Stomach (tissue), 9 donors: ENCODE measurements around the gene FGL2. TPM values are rescaled to one million over a fixed set of nuclear protein-coding genes. Genes with fewer than 3 reads are reported as not detected.
"Not testable (repeated sequence)": the region's sequence is repeated elsewhere in the genome, so short reads cannot be mapped to it uniquely, and the experiment has no call there.

Source experiments
- DNase-seq, 2 donors: peaks; one replicate each; pipeline versions ENCODE4 v3.0.0 to v3.0.0-alpha.2; 2013 to 2019
- H3K27ac ChIP-seq, 5 donors: fragments of 200-600 bp in 4 of 5; sonication (generic) in 4 of 5; one replicate each; pipeline ENCODE4 v1.5.1; 2013 to 2019; ENCODE audit warnings: mild to moderate bottlenecking in 1 of 5, moderate library complexity in 1 of 5
- H3K27me3 ChIP-seq, 3 donors: fragments of 200-600 bp; sonication (generic); one replicate each; pipeline ENCODE4 v1.5.1; 2017 to 2019; ENCODE audit warnings: mixed run types in 1 of 3
- H3K36me3 ChIP-seq, 4 donors: fragments of 200-600 bp; sonication (generic); 1 replicate in 3 of 4; 2 replicates in 1 of 4; pipeline ENCODE4 v1.5.1; 2016 to 2019
- H3K4me1 ChIP-seq, 4 donors: fragments of 200-600 bp; sonication (generic); one replicate each; pipeline ENCODE4 v1.5.1; 2016 to 2019
- H3K4me3 ChIP-seq, 4 donors: fragments of 200-600 bp; sonication (generic) in 3 of 4; one replicate each; pipeline ENCODE4 v1.5.1; 2016 to 2019; ENCODE audit warnings: mild to moderate bottlenecking in 1 of 4
- H3K9me3 ChIP-seq, 4 donors: fragments of 200-600 bp; sonication (generic); one replicate each; pipeline ENCODE4 v1.5.1; 2016 to 2019
- CTCF ChIP-seq, 7 experiments: fragments of 450-650 bp in 4 of 7; fragments of 200-600 bp in 3 of 7; sonication (generic) in 3 of 7; IDR thresholded peaks; one replicate each; pipeline ENCODE4 v1.5.1; 2016 to 2019; ENCODE audit warnings: antibody characterized with exemption in 7 of 7, control low read depth in 2 of 7, mild to moderate bottlenecking in 1 of 7
- EP300 ChIP-seq: sonication (generic); formaldehyde crosslinking; IDR thresholded peaks from one replicate; pipeline ENCODE4 v1.6.1; 2017; ENCODE audit warnings: antibody characterized with exemption
- POLR2A ChIP-seq, 4 donors: fragments of 450-650 bp; IDR thresholded peaks; one replicate each; pipeline ENCODE4 v1.6.1; 2016; ENCODE audit warnings: antibody characterized with exemption in 4 of 4, control low read depth in 2 of 4, mild to moderate bottlenecking in 1 of 4, moderate library complexity in 1 of 4
- POLR2AphosphoS5 ChIP-seq, 3 donors: sonication (generic); formaldehyde crosslinking; IDR thresholded peaks; one replicate each; pipeline ENCODE4 v1.6.1; 2016; ENCODE audit warnings: antibody characterized with exemption in 3 of 3
- WGBS, 5 donors: extraction: QIAGEN DNeasy Blood & Tissue Kit in 3 of 5; methylation state at CpG; one replicate each; pipeline versions ENCODE4 v1.1.5 to v1.1.7; 2013 to 2018; 5-methylcytosine and 5-hydroxymethylcytosine counted together
- intact Hi-C: fragments of 100-400 bp; cut with DNase I; formaldehyde crosslinking; loops from one replicate; pipeline ENCODE4 v1.15.1; 2023; ENCODE audit warnings: low total_unique reads
- polyA plus RNA-seq, 3 donors: library from polyadenylated mRNA; stranded (reverse); fragments of 200-250 nt; gene quantifications; one replicate each; pipeline ENCODE4 v1.2.3, GENCODE V29; 2013
- total RNA-seq, 5 donors: library from RNA; depleted of rRNA; stranded (reverse); fragments of >200 nt; gene quantifications; one replicate each; pipeline versions ENCODE4 v1.1.0 to v1.2.3, GENCODE V29; 2014 to 2016
- donor health status: healthy with polysubstance abuse.
- donor health status: Bipolar disorder and iron deficiency.
- donor health status: healthy.

Gene FGL2
- total and polyA plus RNA-seq, 8 donors, result 0.87 to 179 (median 13.5) TPM

DNA sequence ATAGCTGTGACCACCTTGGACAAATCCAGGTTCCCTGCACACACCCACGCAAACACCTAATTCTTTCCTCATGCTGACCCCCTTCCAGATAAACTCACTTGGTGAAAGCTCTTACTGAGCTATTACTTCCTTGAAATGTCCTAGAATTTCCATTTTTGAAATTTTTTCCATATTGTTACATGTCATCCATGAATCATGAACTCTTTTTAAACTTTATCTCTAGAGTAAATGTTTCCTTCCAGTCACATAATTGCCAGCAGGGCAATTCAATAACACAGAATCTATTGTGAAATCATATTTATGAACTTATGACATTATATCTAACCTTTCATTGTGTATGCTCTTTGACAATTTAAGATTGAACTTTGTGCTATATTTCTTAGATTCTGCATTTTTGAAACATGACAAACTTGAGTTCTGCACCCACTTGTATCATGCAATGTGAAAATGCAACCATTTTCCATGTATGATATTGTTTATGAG is 26.8 kb upstream of the FGL2 start:
- no peak overlapping the region for H3K4me3 ChIP-seq
- peaks cover 0 to 13% (median 4%) of the 10 kb centered on the region in 4 donors for H3K9me3 ChIP-seq
- intact Hi-C loops, result no loop called here
- 51 to 70% (median 61%) methylated on average over 1 of the region's 1 CpG for WGBS, 5 donors
- TF ChIP-seq POLR2A (IDR thresholded peaks at IDR 0.05) (no peak), POLR2AphosphoS5 (IDR thresholded peaks at IDR 0.05) (no peak), CTCF (IDR thresholded peaks at IDR 0.05) (no peak), EP300 (no peak)
- no peaks in the 10 kb centered on the region for H3K36me3 ChIP-seq
- peak in 1 of 2 donors; percentile 24 for DNase-seq
- H3K27me3 ChIP-seq, result no peaks in the 10 kb centered on the region
- peaks cover 0 to 7% (median 3%) of the 10 kb centered on the region in 4 donors for H3K4me1 ChIP-seq
- H3K27ac ChIP-seq, result no peak overlapping the region

GRCh38 chr7:77223261-77223660 is 23.6 kb upstream of the FGL2 start:
- Histone ChIP-seq H3K4me3 (no peak overlapping the region), H3K27ac (no peak overlapping the region), H3K9me3 (peaks cover 0 to 8% (median 3%) of the 10 kb centered on the region in 4 donors), H3K4me1 (peaks cover 0 to 7% (median 3%) of the 10 kb centered on the region in 4 donors), H3K27me3 (no peaks in the 10 kb centered on the region), H3K36me3 (no peaks in the 10 kb centered on the region)
- intact Hi-C loops, result no loop called here
- DNase-seq, result no peak
- 67 to 83% (median 71%) methylated on average over 2 of the region's 2 CpGs for WGBS, 5 donors
- TF ChIP-seq EP300, result no peak
- no peak for TF ChIP-seq CTCF (IDR thresholded peaks at IDR 0.05)
- no peak for TF ChIP-seq POLR2AphosphoS5 (IDR thresholded peaks at IDR 0.05)
- TF ChIP-seq POLR2A (IDR thresholded peaks at IDR 0.05), result no peak

DNA sequence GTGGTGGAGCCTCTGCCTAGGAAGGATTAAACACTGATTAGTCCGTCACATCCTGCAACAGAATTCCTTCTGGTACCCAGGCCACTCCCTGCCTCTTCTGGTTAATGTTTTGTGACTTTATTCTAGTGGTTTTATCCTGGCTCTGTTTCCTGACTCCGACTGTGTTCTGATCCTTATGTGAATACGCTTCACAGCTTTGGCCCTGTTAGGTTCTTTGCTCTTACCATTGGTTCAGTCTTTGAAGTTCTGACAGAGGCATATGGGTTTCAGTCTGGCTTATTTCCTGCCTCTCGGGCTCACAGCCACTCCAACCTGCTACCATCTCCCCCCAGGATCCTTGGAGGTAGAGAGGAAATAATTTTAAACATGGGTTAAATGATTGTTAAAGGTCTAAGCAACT is 23.2 kb upstream of the FGL2 start:
- peaks cover 0 to 8% (median 3%) of the 10 kb centered on the region in 4 donors for H3K9me3 ChIP-seq
- TF ChIP-seq CTCF (IDR thresholded peaks at IDR 0.05) (no peak), EP300 (no peak), POLR2AphosphoS5 (IDR thresholded peaks at IDR 0.05) (no peak), POLR2A (IDR thresholded peaks at IDR 0.05) (no peak)
- intact Hi-C loops, result no loop called here
- H3K27me3 ChIP-seq, result no peaks in the 10 kb centered on the region
- no peaks in the 10 kb centered on the region for H3K36me3 ChIP-seq
- DNase-seq, result no peak
- 82 to 88% (median 85%) methylated on average over 4 of the region's 4 CpGs for WGBS, 5 donors
- H3K27ac ChIP-seq, result no peak overlapping the region
- no peak overlapping the region for H3K4me3 ChIP-seq
- H3K4me1 ChIP-seq, result peaks cover 0 to 7% (median 3%) of the 10 kb centered on the region in 4 donors

GRCh38 chr7:77222065-77222464 is 22.4 kb upstream of the FGL2 start:
- no peak for DNase-seq
- no peak overlapping the region for H3K27ac ChIP-seq
- peaks cover 0 to 7% (median 3%) of the 10 kb centered on the region in 4 donors for H3K4me1 ChIP-seq
- intact Hi-C loops, result no loop called here
- H3K9me3 ChIP-seq, result peaks cover 0 to 8% (median 3%) of the 10 kb centered on the region in 4 donors
- WGBS, 5 donors, result 84 to 93% (median 89%) methylated on average over 4 of the region's 4 CpGs
- TF ChIP-seq POLR2AphosphoS5 (IDR thresholded peaks at IDR 0.05), result no peak
- TF ChIP-seq EP300, result no peak
- no peak for TF ChIP-seq CTCF (IDR thresholded peaks at IDR 0.05)
- TF ChIP-seq POLR2A (IDR thresholded peaks at IDR 0.05), result no peak
- H3K36me3 ChIP-seq, result no peaks in the 10 kb centered on the region
- H3K4me3 ChIP-seq, result no peak overlapping the region
- no peaks in the 10 kb centered on the region for H3K27me3 ChIP-seq

- intact Hi-C loops, DNase-seq, H3K27ac ChIP-seq: not testable (repeated sequence)
Measured at GRCh38 chr7:77219701-77220331, 20.2 kb upstream of the FGL2 start.

More at GRCh38 chr7:77219701-77220331, 20.2 kb upstream of the FGL2 start:
- H3K27me3 ChIP-seq, H3K4me3 ChIP-seq, H3K4me1 ChIP-seq, H3K36me3 ChIP-seq, H3K9me3 ChIP-seq: not testable (repeated sequence)
- WGBS, 5 donors, result 87 to 99% (median 96%) methylated on average over 10 of the region's 10 CpGs
